Endothelial cell of umbilical vein (primary cell): ENCODE results near the gene PLCXD3. TPM values are rescaled to one million over a fixed set of nuclear protein-coding genes. Genes with fewer than 3 reads are reported as not detected.

Experiments used
- BruUV-seq: library from RNA; stranded (reverse); fragments of 400-500 nt; replicated peaks from 2 replicates; lab custom pipeline; 2021; lab: Mats Ljungman, UMichigan
- CTCF ChIA-PET: fragments of 300-600, 350-600 bp; sonication (Branson Sonifier 250); formaldehyde crosslinking; loops from one replicate; lab custom pipeline; 2021; ENCODE audit warnings: antibody characterized with exemption, inconsistent platforms; lab: Charles Lee
- POLR2A ChIA-PET: fragments of 300-600, 350-600 bp; sonication (Branson Sonifier 250); formaldehyde crosslinking; loops from one replicate; lab custom pipeline; 2021; ENCODE audit warnings: antibody characterized with exemption, inconsistent platforms; lab: Charles Lee
- DNase-seq: peaks from one replicate; pipeline ENCODE4 v3.0.0-alpha.2; 2011; ENCODE audit warnings: low read depth, low spot score
- FAIRE-seq: peaks from 2 replicates; lab custom pipeline; 2011; peaks lifted over from hg19 to GRCh38; lab: Jason Lieb, UNC
- H2AFZ ChIP-seq: 2 replicates; pipeline ENCODE4 v1.6.0; 2012; ENCODE audit warnings: low read depth, low read length, control low read depth, inconsistent platforms
- H3K27ac ChIP-seq: 2 replicates; pipeline ENCODE4 v1.5.1; 2011; ENCODE audit warnings: low read depth, mild to moderate bottlenecking, control low read depth, low read length, moderate library complexity; ENCODE audit not compliant: insufficient read depth
- H3K27me3 ChIP-seq, 2 experiments: 2 replicates each; pipeline versions ENCODE4 v1.6.0 to v1.6.1; 2011; ENCODE audit warnings: low read length in 2 of 2, mixed read lengths in 1 of 2; ENCODE audit not compliant: control insufficient read depth in 2 of 2, insufficient read depth in 2 of 2
- H3K36me3 ChIP-seq, 2 experiments: 2 replicates in 1 of 2; 3 replicates in 1 of 2; pipeline ENCODE4 v1.5.1; 2011; ENCODE audit warnings: low read length in 2 of 2, mild to moderate bottlenecking in 1 of 2, moderate library complexity in 1 of 2; ENCODE audit not compliant: control insufficient read depth in 2 of 2, insufficient read depth in 2 of 2; ENCODE audit errors: extremely low read depth in 1 of 2
- H3K4me1 ChIP-seq: 3 replicates; pipeline ENCODE4 v1.5.1; 2011; ENCODE audit warnings: mild to moderate bottlenecking, low read length; ENCODE audit not compliant: control insufficient read depth, insufficient read depth; ENCODE audit errors: extremely low read depth
- H3K4me2 ChIP-seq: 2 replicates; pipeline ENCODE4 v1.6.1; 2011; ENCODE audit warnings: low read length, control low read depth, mixed read lengths; ENCODE audit not compliant: insufficient read depth
- H3K4me3 ChIP-seq, 3 experiments: fragments of 200-600 bp in 1 of 3; sonication (generic), shearing (Covaris generic) in 1 of 3; replicated peaks in 1 of 3; 2 replicates each; pipeline ENCODE4 v1.5.1; 2011 to 2016; ENCODE audit warnings: control low read depth in 3 of 3, low read length in 3 of 3, mild to moderate bottlenecking in 2 of 3, inconsistent platforms in 1 of 3, low read depth in 1 of 3, moderate library complexity in 1 of 3; ENCODE audit not compliant: insufficient read depth in 1 of 3
- H3K79me2 ChIP-seq: 2 replicates; pipeline ENCODE4 v1.6.0; 2012; ENCODE audit warnings: low read length, inconsistent platforms; ENCODE audit not compliant: control insufficient read depth, insufficient read depth
- H3K9ac ChIP-seq: replicated peaks from 2 replicates; pipeline ENCODE3; 2011; ENCODE audit warnings: low read length, control low read depth; ENCODE audit not compliant: insufficient read depth; ENCODE audit errors: extremely low read depth
- H3K9me1 ChIP-seq: replicated peaks from 3 replicates; pipeline ENCODE4 v1.6.0; 2011; ENCODE audit warnings: mild to moderate bottlenecking, low read length; ENCODE audit not compliant: control insufficient read depth, insufficient read depth; ENCODE audit errors: extremely low read depth
- H3K9me3 ChIP-seq: replicated peaks from 2 replicates; pipeline ENCODE4 v1.5.1; 2012; ENCODE audit warnings: low read length, inconsistent platforms; ENCODE audit not compliant: control insufficient read depth, insufficient read depth
- H4K20me1 ChIP-seq: replicated peaks from 2 replicates; pipeline ENCODE3; 2011; ENCODE audit warnings: mild to moderate bottlenecking, low read length; ENCODE audit not compliant: control insufficient read depth, insufficient read depth; ENCODE audit errors: extremely low read depth
- CTCF ChIP-seq, 2 donors: IDR thresholded peaks; 1 replicate in 1 of 2; 2 replicates in 1 of 2; pipeline ENCODE4 v1.5.1; 2011; ENCODE audit warnings: low read length in 2 of 2, mild to moderate bottlenecking in 2 of 2, moderate library complexity in 2 of 2, control low read depth in 1 of 2, inconsistent platforms in 1 of 2, low read depth in 1 of 2; ENCODE audit not compliant: insufficient read depth in 1 of 2; ENCODE audit errors: extremely low read depth in 1 of 2
- EZH2 ChIP-seq: IDR thresholded peaks from 2 replicates; pipeline ENCODE4 v1.6.1; 2012; ENCODE audit warnings: borderline replicate concordance, low read depth, mild to moderate bottlenecking, moderate library complexity, low read length, inconsistent platforms; ENCODE audit not compliant: severe bottlenecking
- FOS ChIP-seq: IDR thresholded peaks from 2 replicates; pipeline ENCODE4 v1.6.1; 2011; ENCODE audit warnings: mild to moderate bottlenecking, low read length, moderate library complexity, borderline replicate concordance; ENCODE audit not compliant: insufficient read depth
- GATA2 ChIP-seq: IDR thresholded peaks from 2 replicates; pipeline ENCODE4 v1.7.0; 2011; ENCODE audit warnings: low read depth, mild to moderate bottlenecking, moderate library complexity, mixed read lengths, low read length; ENCODE audit not compliant: insufficient read length, insufficient read depth
- JUN ChIP-seq: IDR thresholded peaks from 2 replicates; pipeline ENCODE4 v1.6.1; 2011; ENCODE audit warnings: borderline replicate concordance, low read depth; ENCODE audit not compliant: insufficient read length, insufficient read depth
- MAX ChIP-seq: IDR thresholded peaks from 2 replicates; pipeline ENCODE4 v1.6.1; 2011; ENCODE audit not compliant: insufficient read depth, insufficient read length
- MYC ChIP-seq: IDR thresholded peaks from one replicate; pipeline ENCODE4 v1.6.1; 2011; ENCODE audit warnings: mild to moderate bottlenecking, low read depth, low read length
- POLR2A ChIP-seq: IDR thresholded peaks from 2 replicates; pipeline ENCODE4 v1.6.1; 2012; ENCODE audit warnings: low read depth, mild to moderate bottlenecking, control low read depth, low read length
- POLR2AphosphoS5 ChIP-seq: IDR thresholded peaks from 2 replicates; pipeline ENCODE4 v1.6.1; 2012; ENCODE audit warnings: low read depth, mild to moderate bottlenecking, control low read depth, low read length, moderate library complexity; ENCODE audit not compliant: insufficient read depth
- dilution Hi-C: fragments of 300-500 bp; cut with MboI; formaldehyde crosslinking; loops from one replicate; pipeline ENCODE4 v1.15.0; 2019; ENCODE audit warnings: low sequenced_read_pairs; ENCODE audit not compliant: extremely low pct_ligation_motif_present
- intact Hi-C: fragments of 100-400 bp; cut with micrococcal nuclease; formaldehyde crosslinking; loops from one replicate; pipeline ENCODE4 v1.10.0; 2022
- polyA plus RNA-seq, 4 experiments: library from polyadenylated mRNA; depleted of rRNA in 3 of 4; stranded (reverse) in 3 of 4; unstranded in 1 of 4; fragments of >200 nt; gene quantifications; 2 replicates each; pipeline versions ENCODE4 v1.2.1 to v1.2.3, GENCODE V29; 2011 to 2012; ENCODE audit warnings: missing spikeins in 1 of 4
- total RNA-seq: library from RNA; stranded (reverse); gene quantifications from 2 replicates; pipeline ENCODE4 v1.2.3, GENCODE V29; 2021

The PLCXD3 gene
- total and polyA plus RNA-seq, 2 donors (not counting 3 experiments of a cell fraction or from before 2014, with no cell fraction given), result not detected

GRCh38 chr5:41457094-41457493, 53.3 kb downstream of the PLCXD3 start:
- TF ChIP-seq FOS (no peak), JUN (no peak), EZH2 (no peak), GATA2 (no peak), CTCF (IDR thresholded peaks at IDR 0.05; ENCODE audit: extremely low read depth in 1 of 2, insufficient read depth in 1 of 2, low read depth in 1 of 2, low read length in 2 of 2) (no peak), MYC (no peak), MAX (no peak), POLR2A (no peak), POLR2AphosphoS5 (no peak)
- no TSS peak for BruUV-seq
- CTCF ChIA-PET, result no interaction called here
- FAIRE-seq (no peak), DNase-seq (no peak)
- H3K36me3 ChIP-seq, result no peaks in the 10 kb centered on the region
- POLR2A ChIA-PET, result no interaction called here
- no peak overlapping the region for H3K4me2 ChIP-seq
- H3K79me2 ChIP-seq, result no peaks in the 10 kb centered on the region
- intact Hi-C loops, result no loop called here
- H4K20me1 ChIP-seq, result no peaks in the 10 kb centered on the region
- H3K9me1 ChIP-seq, result no peaks in the 10 kb centered on the region
- no peak overlapping the region for H3K4me3 ChIP-seq
- H3K9me3 ChIP-seq, result no peaks in the 10 kb centered on the region
- dilution Hi-C loops, result no loop called here
- H3K27me3 ChIP-seq, result no peaks in the 10 kb centered on the region
- no peak overlapping the region for H3K9ac ChIP-seq
- H2AFZ ChIP-seq, result no peak overlapping the region
- no peak overlapping the region for H3K27ac ChIP-seq
- H3K4me1 ChIP-seq, result no peaks in the 10 kb centered on the region
